Measurements from ENCODE around the gene CCDC91. TPM values are rescaled to one million over a fixed set of nuclear protein-coding genes. Genes with fewer than 3 reads are reported as not detected.

Gene CCDC91
- total and polyA plus RNA-seq, 2 of the 4 experiments (the other 2 are of a cell fraction): 8.6 to 14.7 TPM

DNA sequence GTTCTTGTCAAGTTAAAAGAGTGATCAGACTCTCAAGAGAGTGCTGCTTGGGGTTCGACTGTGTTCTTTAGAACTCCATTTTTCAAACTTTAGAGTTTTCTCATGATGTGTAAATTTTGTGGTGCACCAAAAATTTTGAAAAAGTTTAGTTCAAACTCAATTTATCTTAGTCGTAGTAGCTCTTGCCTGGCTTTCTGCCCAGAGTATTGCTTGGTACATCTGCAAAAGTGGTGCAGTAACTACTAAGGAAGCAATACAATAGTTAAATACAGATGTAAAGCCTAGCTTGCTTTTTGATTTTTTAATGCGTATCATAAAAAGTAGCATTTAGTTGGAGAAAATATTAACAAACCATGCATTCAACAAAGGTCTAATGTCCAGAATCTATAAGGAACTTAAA, 9.5 kb upstream of the CCDC91 start:
- Histone ChIP-seq H4K20me1 (ENCODE audit: insufficient read depth, low read length) (no peaks in the 10 kb centered on the region), H3K9me3 (ENCODE audit: control insufficient read depth, insufficient read depth, low read length) (no peaks in the 10 kb centered on the region), H3K4me2 (ENCODE audit: low read depth, low read length) (no peak overlapping the region), H3K14ac (replicated peaks; ENCODE audit: low read depth, low read length) (no peak overlapping the region), H2BK5ac (ENCODE audit: low read depth, low read length, poor library complexity, severe bottlenecking) (no peak overlapping the region), H2BK20ac (ENCODE audit: low read depth, low read length) (no peak overlapping the region), H2AFZ (replicated peaks; ENCODE audit: low read length, poor library complexity) (no peak overlapping the region), H3K4me1 (ENCODE audit: control insufficient read depth, insufficient read depth, low read length) (no peaks in the 10 kb centered on the region), H4K91ac (ENCODE audit: insufficient read depth, low read depth, low read length) (no peak overlapping the region), H3K23ac (ENCODE audit: low read depth, low read length) (no peak overlapping the region), H3K9ac (ENCODE audit: low read depth, low read length) (no peak overlapping the region), H4K5ac (ENCODE audit: low read depth, low read length) (no peak overlapping the region), H3K4ac (ENCODE audit: low read depth, low read length) (no peak overlapping the region), H2AK5ac (ENCODE audit: low read depth, low read length) (no peak overlapping the region), H3K56ac (ENCODE audit: extremely low read depth, insufficient read depth, low read length) (no peak overlapping the region), H3K27ac (ENCODE audit: insufficient read depth, low read length) (no peak overlapping the region), H3K9me1 (ENCODE audit: insufficient read depth, low read length) (no peaks in the 10 kb centered on the region), H3K4me3 (ENCODE audit: insufficient read depth, low read depth, low read length) (no peak overlapping the region), H2AK9ac (replicated peaks; ENCODE audit: low read depth, low read length, poor library complexity) (no peak overlapping the region), H3K36me3 (ENCODE audit: control insufficient read depth, insufficient read depth, low read length) (no peaks in the 10 kb centered on the region), H2BK15ac (ENCODE audit: low read depth, low read length) (no peak overlapping the region), H3K18ac (ENCODE audit: low read depth, low read length) (no peak overlapping the region), H2BK120ac (ENCODE audit: low read depth, low read length) (no peak overlapping the region), H3K27me3 (ENCODE audit: control insufficient read depth, insufficient read depth, low read length) (no peaks in the 10 kb centered on the region), H3K79me1 (ENCODE audit: low read depth in 1 of 2, low read length in 2 of 2) (no peaks in the 10 kb centered on the region), H4K8ac (ENCODE audit: low read depth in 2 of 2, low read length in 2 of 2) (no peak overlapping the region)
- CTCF ChIA-PET: no interaction called here
- in situ Hi-C loops (cut with MboI; ENCODE audit: low sequenced_read_pairs) (no loop called here), intact Hi-C loops (cut with micrococcal nuclease) (no loop called here), dilution Hi-C loops (cut with HindIII; ENCODE audit: low sequenced_read_pairs, unreplicated experiment) (no loop called here)
- POLR2A ChIA-PET (ENCODE audit: unreplicated experiment): no interaction called here
- DNase-seq: no peak
- TF ChIP-seq CEBPB (IDR thresholded peaks at IDR 0.05; ENCODE audit: low read depth, low read length): no peak
- TF ChIP-seq FOS (IDR thresholded peaks at IDR 0.05; ENCODE audit: low read depth, low read length): no peak
- TF ChIP-seq CHD1 (IDR thresholded peaks at IDR 0.05; ENCODE audit: low read depth, low read length): no peak
- TF ChIP-seq MAFK (IDR thresholded peaks at IDR 0.05; ENCODE audit: low read depth, low read length): no peak
- no peak for TF ChIP-seq MAZ (IDR thresholded peaks at IDR 0.05; ENCODE audit: borderline replicate concordance, low read depth, low read length)
- TF ChIP-seq NFE2L2 (IDR thresholded peaks at IDR 0.05; ENCODE audit: low read depth, low read length): no peak
- TF ChIP-seq RFX5 (IDR thresholded peaks at IDR 0.05; ENCODE audit: low read depth, low read length): no peak
- TF ChIP-seq, protein P1, sequence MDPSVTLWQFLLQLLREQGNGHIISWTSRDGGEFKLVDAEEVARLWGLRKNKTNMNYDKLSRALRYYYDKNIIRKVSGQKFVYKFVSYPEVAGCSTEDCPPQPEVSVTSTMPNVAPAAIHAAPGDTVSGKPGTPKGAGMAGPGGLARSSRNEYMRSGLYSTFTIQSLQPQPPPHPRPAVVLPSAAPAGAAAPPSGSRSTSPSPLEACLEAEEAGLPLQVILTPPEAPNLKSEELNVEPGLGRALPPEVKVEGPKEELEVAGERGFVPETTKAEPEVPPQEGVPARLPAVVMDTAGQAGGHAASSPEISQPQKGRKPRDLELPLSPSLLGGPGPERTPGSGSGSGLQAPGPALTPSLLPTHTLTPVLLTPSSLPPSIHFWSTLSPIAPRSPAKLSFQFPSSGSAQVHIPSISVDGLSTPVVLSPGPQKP (IDR thresholded peaks at IDR 0.05; ENCODE audit: borderline replicate concordance, low read depth, low read length): no peak
- no peak for TF ChIP-seq BHLHE40 (IDR thresholded peaks at IDR 0.05; ENCODE audit: low read depth, low read length)
- TF ChIP-seq MXI1 (IDR thresholded peaks at IDR 0.05; ENCODE audit: borderline replicate concordance, low read depth, low read length): no peak
- no peak for ATAC-seq (ENCODE audit: low read depth)
- no CpG with 5 or more reads among the region's 3 CpGs for WGBS, 2 experiments (ENCODE audit: extremely low coverage in 2 of 2, insufficient read length in 1 of 2)
- no TSS peak for BruUV-seq (replicated peaks)

Data from IMR-90 (cell line).